D341Med (cell line): ENCODE data around the gene UNCX.
"Not testable (repeated sequence)": the region's sequence is repeated elsewhere in the genome, so short reads cannot be mapped to it uniquely, and the experiment has no call there.

ENCODE experiments used
- DNase-seq: peaks from one replicate; pipeline ENCODE4 v3.0.0; 2012; ENCODE audit warnings: low spot score

UNCX gene

DNA sequence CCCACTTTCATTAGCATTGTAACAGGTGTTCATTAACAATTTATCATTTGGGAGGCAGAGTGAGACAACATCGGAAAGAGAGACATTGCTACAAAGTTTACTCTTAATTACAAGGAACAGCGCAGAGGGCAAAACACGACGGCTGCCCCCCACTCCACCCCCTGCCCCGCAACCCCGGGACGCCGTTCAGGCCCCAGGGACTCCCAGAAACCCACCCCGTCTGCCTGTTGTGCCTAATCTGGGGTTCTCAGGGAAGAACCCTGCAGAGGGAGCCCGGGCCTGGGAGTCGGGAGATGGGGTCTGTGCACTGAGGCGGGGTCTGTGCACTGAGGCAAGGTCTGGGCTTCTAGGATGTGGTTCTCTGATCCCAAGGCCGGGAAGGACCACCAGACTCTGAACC, 25.2 kb downstream of the UNCX start:
- DNase-seq: no peak

DNA sequence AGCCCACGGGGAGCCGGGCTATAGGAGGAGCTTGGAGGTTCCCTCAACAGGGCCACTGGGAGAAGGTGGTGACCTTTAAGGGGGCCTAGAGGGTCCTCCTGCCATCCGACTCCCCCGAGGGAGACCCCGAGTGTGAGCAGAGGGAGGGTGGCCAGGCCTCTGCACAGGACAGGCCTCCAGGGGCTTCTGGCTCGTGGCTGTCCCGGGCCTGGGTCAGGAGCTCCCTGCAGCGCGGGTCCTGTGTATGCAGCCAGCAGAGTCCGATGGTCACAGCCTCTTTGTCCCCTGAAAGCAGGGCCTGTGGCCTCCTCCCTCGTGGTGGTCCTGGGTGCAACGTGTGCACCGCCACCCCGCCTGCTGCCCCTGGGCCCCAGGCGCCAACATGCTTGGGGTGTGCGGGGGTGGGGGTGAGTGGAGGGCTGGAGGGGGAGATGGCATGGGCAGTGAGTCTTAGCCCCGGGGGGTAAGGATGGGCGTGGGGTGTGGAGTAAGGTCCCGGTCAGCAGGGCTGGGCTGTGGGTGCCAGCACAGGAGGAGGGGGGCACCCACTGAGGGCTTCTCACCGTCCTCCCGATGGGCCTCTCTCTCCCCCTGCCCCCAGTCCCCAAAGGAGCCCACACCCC, 27.1 kb downstream of the UNCX start:
- DNase-seq: no peak

DNA sequence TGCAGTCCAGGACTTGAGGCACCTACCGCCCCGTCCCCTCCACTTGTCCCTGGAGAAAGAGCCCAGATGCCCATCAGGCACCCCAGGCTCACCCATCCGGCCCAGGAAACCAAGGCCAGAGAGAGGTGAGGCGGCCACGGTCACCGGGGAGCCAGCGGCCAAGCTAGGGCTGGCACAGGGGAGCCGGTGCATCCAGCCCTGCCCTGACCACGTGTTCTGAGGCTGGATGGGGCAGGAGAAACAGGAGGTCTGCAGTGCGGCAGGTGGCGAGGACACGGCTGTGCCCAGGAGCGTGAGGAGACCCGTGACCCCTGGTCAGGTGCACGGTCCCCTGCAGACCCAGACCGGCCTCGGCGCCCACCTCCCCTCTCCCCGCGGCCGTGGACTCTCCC, 27.6 kb downstream of the UNCX start:
- DNase-seq: no peak

GRCh38 chr7:1261036-1261435, 28.4 kb downstream of the UNCX start:
- DNase-seq: not testable (repeated sequence)

DNA sequence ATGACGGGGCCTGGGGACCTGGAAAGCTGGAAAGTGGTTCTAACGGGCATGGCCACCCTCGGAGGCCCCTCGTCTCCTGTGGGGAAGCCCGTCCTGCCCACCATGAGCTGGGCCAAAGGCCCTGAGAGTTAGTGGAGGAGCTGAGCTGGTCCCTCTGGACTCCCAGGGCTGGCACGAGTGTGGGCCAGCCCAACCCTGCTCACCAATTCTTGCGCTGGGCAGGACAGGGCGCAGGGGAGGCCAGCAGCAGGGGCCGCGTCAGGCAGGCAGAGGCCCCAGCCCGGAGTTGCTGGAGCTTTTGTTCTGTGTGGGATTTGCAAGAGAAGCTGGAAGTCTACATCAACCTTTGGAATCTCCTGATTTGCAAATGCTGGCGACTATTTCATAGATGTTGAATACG, 29.8 kb downstream of the UNCX start:
- DNase-seq: no peak

- no peak for DNase-seq
Observed at GRCh38 chr7:1263391-1263951, 30.8 kb downstream of the UNCX start.

GRCh38 chr7:1264345-1265280, 31.9 kb downstream of the UNCX start:
- DNase-seq: no peak

- no peak for DNase-seq
Observed at GRCh38 chr7:1267016-1267900, 34.6 kb downstream of the UNCX start.

GRCh38 chr7:1268076-1268815, 35.6 kb downstream of the UNCX start:
- no peak for DNase-seq

DNA sequence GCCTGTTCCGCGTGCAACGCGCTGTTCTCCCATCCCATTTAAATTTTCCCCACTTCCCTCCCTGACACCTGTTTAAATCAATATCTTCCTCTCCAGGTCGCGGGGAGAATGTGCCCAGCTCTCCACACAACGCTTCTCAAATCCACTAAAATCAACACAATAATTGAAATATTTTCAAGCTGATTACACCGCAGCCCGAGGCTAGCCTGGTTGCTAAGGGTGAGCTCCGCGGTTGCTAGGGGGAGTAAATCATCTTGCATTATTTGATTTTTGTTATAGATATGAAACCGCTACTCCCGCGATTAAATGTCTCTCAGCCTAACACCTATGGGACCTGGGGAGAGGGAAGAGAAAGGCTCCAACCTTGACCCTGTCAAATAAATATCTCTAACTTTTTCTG, 36.2 kb downstream of the UNCX start:
- no peak for DNase-seq

DNA sequence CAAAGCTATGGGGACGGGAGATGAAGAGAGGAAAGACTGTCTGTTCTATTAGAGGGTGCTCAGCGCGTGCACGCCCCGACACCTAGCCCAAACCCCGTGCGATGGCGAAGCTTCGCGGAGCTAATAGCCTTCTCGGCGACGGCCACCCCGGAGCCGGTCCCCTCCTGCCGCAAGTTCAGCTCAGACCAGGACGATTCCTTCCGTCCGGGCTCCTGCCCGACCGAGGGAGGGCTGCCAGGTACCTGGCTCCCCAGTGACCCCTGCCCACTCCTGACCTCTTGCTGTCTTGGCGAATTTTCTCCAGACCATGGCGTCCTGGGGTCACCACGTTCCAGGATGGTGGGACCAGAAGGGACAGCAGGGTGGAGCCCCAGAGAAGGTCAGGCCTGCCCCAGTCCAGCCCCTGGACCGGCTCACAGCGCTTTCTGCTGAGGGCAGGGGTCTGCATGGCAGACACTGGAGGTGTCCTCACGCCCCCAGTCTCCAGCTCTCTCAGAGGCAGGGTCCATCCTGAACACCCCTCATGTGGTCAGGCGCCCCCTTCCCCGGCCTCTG, 36.7 kb downstream of the UNCX start:
- no peak for DNase-seq

DNA sequence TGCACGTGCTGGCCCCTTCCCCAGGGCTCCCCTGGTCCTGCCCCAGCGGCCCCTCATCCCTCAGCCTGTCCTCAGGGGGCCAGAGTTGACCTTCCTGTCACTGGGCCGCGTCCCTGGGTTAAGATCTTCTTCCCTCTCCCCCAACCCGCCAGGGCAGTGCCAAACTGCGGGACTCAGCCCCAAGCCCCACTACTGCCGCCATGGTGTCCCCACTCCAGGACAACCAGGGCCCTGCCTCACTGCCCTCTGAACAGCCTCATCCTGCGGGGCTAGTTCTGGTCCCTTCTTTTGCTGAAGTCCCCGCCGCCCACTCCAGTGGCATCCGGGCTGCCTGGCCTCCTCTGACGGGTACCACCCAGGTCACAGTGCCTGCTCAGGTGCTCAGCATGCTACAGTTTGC, 37.5 kb downstream of the UNCX start:
- DNase-seq: no peak

GRCh38 chr7:1271046-1271445, 38.4 kb downstream of the UNCX start:
- no peak for DNase-seq

- DNase-seq: no peak
Observed at GRCh38 chr7:1271656-1272055, 39.0 kb downstream of the UNCX start.

DNA sequence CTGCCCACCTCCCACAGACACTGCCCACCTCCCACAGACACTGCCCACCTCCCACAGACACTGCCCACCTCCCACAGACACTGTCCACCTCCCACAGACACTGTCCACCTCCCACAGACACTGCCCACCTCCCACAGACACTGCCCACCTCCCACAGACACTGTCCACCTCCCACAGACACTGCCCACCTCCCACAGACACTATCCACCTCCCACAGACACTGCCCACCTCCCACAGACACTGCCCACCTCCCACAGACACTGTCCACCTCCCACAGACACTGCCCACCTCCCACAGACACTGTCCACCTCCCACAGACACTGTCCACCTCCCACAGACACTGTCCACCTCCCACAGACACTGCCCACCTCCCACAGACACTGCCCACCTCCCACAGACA, 39.5 kb downstream of the UNCX start:
- DNase-seq: not testable (repeated sequence)

DNA sequence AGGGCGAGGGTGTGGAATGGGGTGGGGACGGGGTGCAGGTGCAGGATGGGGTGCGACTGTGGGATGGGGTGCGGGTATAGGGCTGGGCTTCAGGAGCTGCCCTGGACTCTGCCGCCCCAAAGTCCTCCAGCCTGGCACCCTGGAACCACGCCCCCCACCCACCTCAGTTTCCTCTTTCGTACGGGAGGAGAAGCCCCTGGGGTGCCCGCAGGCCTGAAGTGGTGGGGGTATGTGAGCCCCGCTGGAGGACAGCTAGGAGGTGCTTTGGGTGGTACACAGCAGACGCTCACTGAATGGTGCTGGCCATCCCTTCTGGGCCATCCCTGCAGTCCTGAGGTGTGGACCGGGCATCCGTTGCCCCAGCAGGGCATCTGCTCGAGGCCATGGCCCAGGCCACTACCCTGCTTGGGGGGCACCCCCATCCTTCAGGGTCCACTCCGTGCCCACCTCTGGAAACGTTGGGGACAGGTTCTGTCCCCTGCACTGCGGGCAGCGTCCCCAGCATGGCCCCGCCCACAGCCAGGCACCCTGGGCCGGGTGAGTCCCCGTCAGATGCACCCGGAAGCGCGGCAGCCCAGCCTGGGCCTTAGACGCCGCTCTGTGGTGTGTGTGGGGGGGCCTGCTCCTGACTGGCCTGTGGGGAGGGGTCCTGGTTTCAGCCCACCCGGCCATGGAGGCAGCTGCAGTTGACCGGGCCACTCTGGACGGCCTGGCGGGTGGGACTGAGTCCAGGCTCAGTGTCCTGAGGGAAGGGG, 41.6 kb downstream of the UNCX start:
- DNase-seq: no peak

DNA sequence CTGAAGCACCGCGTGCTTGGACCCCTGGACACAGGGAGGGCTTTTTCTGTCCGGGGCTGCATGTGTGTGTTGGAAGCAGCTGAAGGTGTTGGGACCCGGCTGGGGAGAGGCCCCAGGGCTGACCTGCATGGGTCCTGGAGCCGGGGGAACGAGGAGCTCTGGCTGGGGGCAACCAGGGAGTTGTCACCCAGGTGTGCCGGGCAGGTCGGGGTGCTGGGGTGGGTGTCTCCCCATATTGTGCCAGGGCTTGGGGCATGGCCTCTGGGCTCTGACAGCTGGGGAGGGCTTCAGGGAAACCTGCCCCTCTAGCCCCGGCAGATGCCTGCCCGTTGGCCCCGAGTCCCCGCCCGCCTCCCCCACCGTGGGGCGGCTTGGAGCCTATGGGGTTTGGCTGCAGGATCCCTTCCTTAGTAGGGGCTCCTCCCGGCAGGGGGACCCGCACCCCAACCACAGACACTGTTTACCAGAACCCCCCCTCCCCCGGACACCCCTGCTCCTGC, 42.3 kb downstream of the UNCX start:
- DNase-seq: no peak

GRCh38 chr7:1275451-1276381, 43.0 kb downstream of the UNCX start:
- DNase-seq: no peak

DNA sequence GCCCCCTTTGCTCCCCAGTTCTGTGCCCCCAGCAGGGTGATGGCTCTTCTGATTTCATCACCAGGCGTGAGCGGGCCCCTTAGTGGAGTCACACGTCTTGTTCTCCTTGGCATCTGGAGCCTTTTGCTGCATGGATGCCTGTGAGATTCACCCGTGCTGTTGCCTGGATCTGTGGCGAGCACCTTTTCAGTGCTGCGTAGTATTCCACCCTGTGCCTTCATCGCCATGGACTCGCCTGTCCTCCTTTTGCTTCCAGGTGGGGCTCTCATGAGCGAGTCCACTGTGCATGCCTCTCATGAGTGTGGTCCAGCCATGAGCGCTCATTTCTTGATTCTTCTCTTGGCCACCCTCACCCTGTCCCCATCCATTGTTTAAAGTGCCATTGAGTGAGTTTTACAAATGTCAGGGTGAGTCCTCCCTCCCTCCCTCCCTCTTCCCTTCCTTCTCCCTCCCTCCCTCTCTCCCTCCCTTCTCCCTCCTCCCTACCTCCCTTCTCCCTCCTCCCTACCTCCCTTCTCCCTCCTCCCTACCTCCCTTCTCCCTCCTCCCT, 44.0 kb downstream of the UNCX start:
- DNase-seq: no peak
